HCT116 (cell line): ENCODE data around the gene DIPK2B. TPM values are rescaled to one million over a fixed set of nuclear protein-coding genes. Genes with fewer than 3 reads are reported as not detected.

ENCODE experiments used
- ATAC-seq: fragments of 200-7000 bp; cut with Tn5 transposase; 2 replicates; pipeline ENCODE4 v1.9.1; 2020; ENCODE audit warnings: mild to moderate bottlenecking, moderate library complexity
- BruUV-seq: library from RNA; stranded (reverse); fragments of 400-500 nt; replicated peaks from 2 replicates; lab custom pipeline; 2021; lab: Mats Ljungman, UMichigan
- CTCF ChIA-PET: fragments of 300-600 bp; sonication (Branson Sonifier 250); formaldehyde crosslinking; loops from one replicate; lab custom pipeline; 2021; ENCODE audit warnings: antibody characterized with exemption; lab: Charles Lee
- POLR2A ChIA-PET: fragments of 300-600, 350-600 bp; sonication (Branson Sonifier 250); formaldehyde crosslinking; loops from one replicate; lab custom pipeline; 2021; ENCODE audit warnings: antibody characterized with exemption; lab: Charles Lee
- RAD21 ChIA-PET, 2 experiments: fragments of 300-600 bp; sonication (Branson Sonifier 250); formaldehyde crosslinking; loops; one replicate each; lab custom pipeline; 2023; ENCODE audit warnings: low total read pairs in 2 of 2; ENCODE audit not compliant: uncharacterized antibody in 2 of 2, unreplicated experiment in 2 of 2, low non-redundant PET in 1 of 2; lab: Charles Lee
- DNase-seq: peaks from one replicate; pipeline ENCODE4 v3.0.0-alpha.2; 2010; ENCODE audit warnings: low read depth, low spot score
- H2AFZ ChIP-seq: fragments of 200-600 bp; shearing (Covaris generic), sonication (generic); 2 replicates; pipeline ENCODE4 v1.6.1; 2017; ENCODE audit warnings: low read depth, mixed run types, mixed read lengths, antibody characterized with exemption, low read length; ENCODE audit not compliant: poor library complexity, severe bottlenecking
- H3K27ac ChIP-seq: 2 replicates; pipeline ENCODE4 v1.5.1; 2012; ENCODE audit warnings: low read depth, low read length
- H3K27me3 ChIP-seq: fragments of 200-600 bp; sonication (generic); 2 replicates; pipeline ENCODE4 v1.6.1; 2016; ENCODE audit warnings: mixed run types, low read length, mixed read lengths; ENCODE audit not compliant: insufficient read depth
- H3K36me3 ChIP-seq, 2 experiments: fragments of 200-500 bp in 1 of 2; fragments of 200-600 bp in 1 of 2; sonication (Bioruptor generic) in 1 of 2; sonication (generic) in 1 of 2; 2 replicates each; pipeline versions ENCODE4 v1.5.1 to v1.6.1; 2014 to 2016; ENCODE audit warnings: low read length in 2 of 2, inconsistent platforms in 1 of 2, mixed read lengths in 1 of 2, mixed run types in 1 of 2; ENCODE audit not compliant: insufficient read depth in 2 of 2, control insufficient read depth in 1 of 2
- H3K4me1 ChIP-seq, 2 experiments: fragments of 200-600 bp in 1 of 2; sonication (generic) in 1 of 2; 2 replicates each; pipeline versions ENCODE4 v1.5.1 to v1.6.1; 2012 to 2017; ENCODE audit warnings: low read length in 2 of 2, inconsistent platforms in 1 of 2, mild to moderate bottlenecking in 1 of 2, mixed read lengths in 1 of 2, mixed run types in 1 of 2, moderate library complexity in 1 of 2; ENCODE audit not compliant: insufficient read depth in 2 of 2, control insufficient read depth in 1 of 2
- H3K4me2 ChIP-seq: fragments of 200-600 bp; sonication (generic); 2 replicates; pipeline ENCODE4 v1.6.1; 2017; ENCODE audit warnings: mixed run types, low read length, mixed read lengths
- H3K4me3 ChIP-seq, 2 experiments: fragments of 200-600 bp in 1 of 2; sonication (generic) in 1 of 2; replicated peaks in 1 of 2; 2 replicates each; pipeline ENCODE4 v1.5.1; 2011 to 2016; ENCODE audit warnings: low read length in 2 of 2, control low read depth in 1 of 2, low read depth in 1 of 2, mild to moderate bottlenecking in 1 of 2, mixed read lengths in 1 of 2, mixed run types in 1 of 2
- H3K79me2 ChIP-seq: fragments of 200-600 bp; sonication (generic); 2 replicates; pipeline ENCODE4 v1.6.1; 2017; ENCODE audit warnings: mild to moderate bottlenecking, mixed run types, low read length, moderate library complexity, mixed read lengths; ENCODE audit not compliant: insufficient read depth
- H3K9ac ChIP-seq: fragments of 200-600 bp; sonication (generic); 2 replicates; pipeline ENCODE4 v1.6.1; 2016; ENCODE audit warnings: low read length, mixed read lengths
- H3K9me2 ChIP-seq: fragments of 200-600 bp; sonication (generic), shearing (Covaris generic); 2 replicates; pipeline ENCODE4 v1.6.1; 2017; ENCODE audit warnings: mixed run types, mild to moderate bottlenecking, moderate library complexity; ENCODE audit not compliant: insufficient read depth
- H3K9me3 ChIP-seq, 2 experiments: fragments of 200-500 bp in 1 of 2; fragments of 200-600 bp in 1 of 2; sonication (Bioruptor generic) in 1 of 2; sonication (generic) in 1 of 2; 2 replicates each; pipeline ENCODE4 v1.6.1; 2014 to 2017; ENCODE audit warnings: low read length in 2 of 2, mixed read lengths in 2 of 2, inconsistent platforms in 1 of 2, low read depth in 1 of 2, mild to moderate bottlenecking in 1 of 2, mixed run types in 1 of 2, moderate library complexity in 1 of 2; ENCODE audit not compliant: control insufficient read depth in 1 of 2, insufficient read depth in 1 of 2
- H4K20me1 ChIP-seq: fragments of 200-600 bp; sonication (generic), shearing (Covaris generic); 2 replicates; pipeline ENCODE4 v1.6.1; 2017; ENCODE audit warnings: mixed run types, mild to moderate bottlenecking, moderate library complexity; ENCODE audit not compliant: insufficient read depth
- CBX3 ChIP-seq: IDR thresholded peaks from 2 replicates; pipeline ENCODE4 v1.6.1; 2012; ENCODE audit warnings: low read depth
- CEBPB ChIP-seq: IDR thresholded peaks from 2 replicates; pipeline ENCODE4 v1.6.1; 2012; ENCODE audit warnings: low read depth
- EGR1 ChIP-seq: IDR thresholded peaks from 2 replicates; pipeline ENCODE4 v1.6.1; 2012; ENCODE audit warnings: low read depth
- ELF1 ChIP-seq: IDR thresholded peaks from 2 replicates; pipeline ENCODE4 v1.6.1; 2012; ENCODE audit warnings: low read depth, borderline replicate concordance
- EZH2phosphoT487 ChIP-seq: fragments of 200-600 bp; IDR thresholded peaks from 2 replicates; pipeline ENCODE4 v1.6.1; 2018; ENCODE audit warnings: antibody characterized with exemption, borderline replicate concordance
- JUND ChIP-seq: IDR thresholded peaks from 2 replicates; pipeline ENCODE4 v1.6.1; 2012
- POLR2A ChIP-seq: IDR thresholded peaks from 2 replicates; pipeline ENCODE4 v1.7.0; 2011; ENCODE audit warnings: borderline replicate concordance; ENCODE audit not compliant: insufficient read depth, insufficient read length; ENCODE audit errors: extremely low read depth
- POLR2AphosphoS5 ChIP-seq: IDR thresholded peaks from 2 replicates; pipeline ENCODE4 v1.6.1; 2011; ENCODE audit warnings: mild to moderate bottlenecking, low read depth, low read length, moderate library complexity
- RAD21 ChIP-seq: IDR thresholded peaks from 2 replicates; pipeline ENCODE4 v1.6.1; 2012; ENCODE audit warnings: low read depth, mild to moderate bottlenecking
- SIN3A ChIP-seq: IDR thresholded peaks from 2 replicates; pipeline ENCODE4 v1.6.1; 2012; ENCODE audit warnings: low read depth
- SP1 ChIP-seq: IDR thresholded peaks from 2 replicates; pipeline ENCODE4 v1.6.1; 2012; ENCODE audit warnings: low read depth
- SRF ChIP-seq: IDR thresholded peaks from 2 replicates; pipeline ENCODE4 v1.6.1; 2012; ENCODE audit warnings: low read depth
- YY1 ChIP-seq: IDR thresholded peaks from 2 replicates; pipeline ENCODE4 v1.6.1; 2011; ENCODE audit warnings: low read length, low read depth, moderate library complexity, mild to moderate bottlenecking; ENCODE audit not compliant: insufficient replicate concordance; ENCODE audit errors: extremely low read depth
- ZFX ChIP-seq: fragments of 450-650 bp; IDR thresholded peaks from 2 replicates; pipeline ENCODE4 v1.6.1; 2017
- intact Hi-C: fragments of 100-400 bp; cut with micrococcal nuclease; formaldehyde crosslinking; loops from 2 replicates; pipeline ENCODE4 v1.10.0; 2022
- total RNA-seq: library from RNA; stranded (reverse); gene quantifications from one replicate; pipeline ENCODE4 v1.2.1, GENCODE V29; 2021; ENCODE audit not compliant: unreplicated experiment
- TF ChIP-seq, protein P1 (sequence below): IDR thresholded peaks from 2 replicates; pipeline ENCODE4 v1.6.1; 2012
- TF ChIP-seq, protein P2 (sequence below): IDR thresholded peaks from 2 replicates; pipeline ENCODE4 v1.6.1; 2011; ENCODE audit warnings: mild to moderate bottlenecking, low read length, moderate library complexity; ENCODE audit not compliant: insufficient replicate concordance; ENCODE audit errors: extremely low read depth
- TF ChIP-seq, protein P3 (sequence below): IDR thresholded peaks from 2 replicates; pipeline ENCODE4 v1.6.1; 2012; ENCODE audit warnings: low read depth

The DIPK2B gene
- total RNA-seq, 1 experiment from 2014 or later: not detected

DNA sequence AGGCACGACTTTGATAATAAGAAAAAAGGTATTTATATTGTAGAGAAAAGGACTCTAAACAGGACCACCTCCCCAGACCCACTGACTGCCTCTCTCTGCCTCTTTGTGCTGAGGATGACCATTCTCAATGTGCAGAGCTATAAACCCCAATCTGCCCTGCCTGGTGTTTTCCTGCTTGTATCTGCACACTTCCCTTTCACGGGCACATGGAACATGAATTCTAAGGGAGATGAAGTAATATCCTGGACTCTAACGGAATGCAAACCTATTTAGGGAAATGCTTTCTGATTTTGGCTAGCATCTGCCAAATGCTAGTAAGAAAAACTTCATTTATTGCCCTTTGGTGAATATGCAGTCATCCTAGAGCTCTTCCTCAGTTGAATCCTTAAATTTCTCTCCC, 2.4 kb downstream of the DIPK2B start:
- intact Hi-C loops: no loop called here
- Histone ChIP-seq H3K36me3 (no peaks in the 10 kb centered on the region), H3K9me3 (no peaks in the 10 kb centered on the region), H3K9ac (no peak overlapping the region), H3K4me1 (no peaks in the 10 kb centered on the region), H3K9me2 (no peaks in the 10 kb centered on the region), H3K27ac (no peak overlapping the region), H3K4me3 (no peak overlapping the region), H3K4me2 (no peak overlapping the region), H3K79me2 (no peaks in the 10 kb centered on the region), H2AFZ (no peak overlapping the region), H3K27me3 (no peaks in the 10 kb centered on the region), H4K20me1 (no peaks in the 10 kb centered on the region)
- DNase-seq: no peak
- POLR2A ChIA-PET: no interaction called here
- CTCF ChIA-PET: no interaction called here
- RAD21 ChIA-PET: no interaction called here
- no peak for TF ChIP-seq RAD21
- no peak for ATAC-seq
- no TSS peak for BruUV-seq

DNA sequence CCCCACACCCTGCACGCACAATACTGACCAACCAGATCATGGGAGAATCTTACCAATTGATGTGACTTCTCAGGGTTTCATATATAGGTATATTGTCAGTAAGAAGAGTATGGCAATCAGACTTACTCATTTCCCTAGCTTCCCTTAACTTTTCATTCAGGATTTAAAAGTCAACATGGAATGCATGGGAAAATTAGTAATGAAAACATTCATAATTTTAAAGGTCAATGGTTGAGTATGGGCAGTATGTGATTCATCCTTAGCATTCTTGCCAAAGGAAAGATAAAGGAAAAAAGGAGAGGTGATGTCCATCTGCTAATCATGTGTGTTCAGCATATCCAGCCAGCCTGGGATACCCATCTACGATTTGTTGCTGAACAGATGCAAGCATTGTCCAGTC, 4.0 kb downstream of the DIPK2B start:
- POLR2A ChIA-PET: no interaction called here
- Histone ChIP-seq H3K27ac (no peak overlapping the region), H3K9me2 (no peaks in the 10 kb centered on the region)

More for the DNA sequence above, 4.0 kb downstream of the DIPK2B start:
- RAD21 ChIA-PET: no interaction called here
- Histone ChIP-seq H3K79me2 (no peaks in the 10 kb centered on the region), H3K4me3 (no peak overlapping the region), H3K9ac (no peak overlapping the region), H3K9me3 (no peaks in the 10 kb centered on the region), H3K4me2 (no peak overlapping the region), H3K4me1 (no peaks in the 10 kb centered on the region), H2AFZ (no peak overlapping the region), H4K20me1 (no peaks in the 10 kb centered on the region), H3K36me3 (no peaks in the 10 kb centered on the region), H3K27me3 (no peaks in the 10 kb centered on the region)
- no peak for ATAC-seq
- no TSS peak for BruUV-seq
- no peak for DNase-seq
- no peak for TF ChIP-seq SRF
- TF ChIP-seq CBX3: no peak
- TF ChIP-seq SP1: no peak
- TF ChIP-seq POLR2A: no peak
- no peak for TF ChIP-seq YY1
- no peak for TF ChIP-seq ELF1
- TF ChIP-seq EZH2phosphoT487: no peak
- TF ChIP-seq, protein P1, sequence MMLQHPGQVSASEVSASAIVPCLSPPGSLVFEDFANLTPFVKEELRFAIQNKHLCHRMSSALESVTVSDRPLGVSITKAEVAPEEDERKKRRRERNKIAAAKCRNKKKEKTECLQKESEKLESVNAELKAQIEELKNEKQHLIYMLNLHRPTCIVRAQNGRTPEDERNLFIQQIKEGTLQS: no peak
- TF ChIP-seq RAD21: no peak
- TF ChIP-seq SIN3A: no peak
- TF ChIP-seq, protein P2, sequence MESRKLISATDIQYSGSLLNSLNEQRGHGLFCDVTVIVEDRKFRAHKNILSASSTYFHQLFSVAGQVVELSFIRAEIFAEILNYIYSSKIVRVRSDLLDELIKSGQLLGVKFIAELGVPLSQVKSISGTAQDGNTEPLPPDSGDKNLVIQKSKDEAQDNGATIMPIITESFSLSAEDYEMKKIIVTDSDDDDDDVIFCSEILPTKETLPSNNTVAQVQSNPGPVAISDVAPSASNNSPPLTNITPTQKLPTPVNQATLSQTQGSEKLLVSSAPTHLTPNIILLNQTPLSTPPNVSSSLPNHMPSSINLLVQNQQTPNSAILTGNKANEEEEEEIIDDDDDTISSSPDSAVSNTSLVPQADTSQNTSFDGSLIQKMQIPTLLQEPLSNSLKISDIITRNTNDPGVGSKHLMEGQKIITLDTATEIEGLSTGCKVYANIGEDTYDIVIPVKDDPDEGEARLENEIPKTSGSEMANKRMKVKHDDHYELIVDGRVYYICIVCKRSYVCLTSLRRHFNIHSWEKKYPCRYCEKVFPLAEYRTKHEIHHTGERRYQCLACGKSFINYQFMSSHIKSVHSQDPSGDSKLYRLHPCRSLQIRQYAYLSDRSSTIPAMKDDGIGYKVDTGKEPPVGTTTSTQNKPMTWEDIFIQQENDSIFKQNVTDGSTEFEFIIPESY: no peak
- no peak for TF ChIP-seq EGR1
- no peak for TF ChIP-seq POLR2AphosphoS5
- TF ChIP-seq JUND: no peak
- no peak for TF ChIP-seq ZFX
- TF ChIP-seq, protein P3, sequence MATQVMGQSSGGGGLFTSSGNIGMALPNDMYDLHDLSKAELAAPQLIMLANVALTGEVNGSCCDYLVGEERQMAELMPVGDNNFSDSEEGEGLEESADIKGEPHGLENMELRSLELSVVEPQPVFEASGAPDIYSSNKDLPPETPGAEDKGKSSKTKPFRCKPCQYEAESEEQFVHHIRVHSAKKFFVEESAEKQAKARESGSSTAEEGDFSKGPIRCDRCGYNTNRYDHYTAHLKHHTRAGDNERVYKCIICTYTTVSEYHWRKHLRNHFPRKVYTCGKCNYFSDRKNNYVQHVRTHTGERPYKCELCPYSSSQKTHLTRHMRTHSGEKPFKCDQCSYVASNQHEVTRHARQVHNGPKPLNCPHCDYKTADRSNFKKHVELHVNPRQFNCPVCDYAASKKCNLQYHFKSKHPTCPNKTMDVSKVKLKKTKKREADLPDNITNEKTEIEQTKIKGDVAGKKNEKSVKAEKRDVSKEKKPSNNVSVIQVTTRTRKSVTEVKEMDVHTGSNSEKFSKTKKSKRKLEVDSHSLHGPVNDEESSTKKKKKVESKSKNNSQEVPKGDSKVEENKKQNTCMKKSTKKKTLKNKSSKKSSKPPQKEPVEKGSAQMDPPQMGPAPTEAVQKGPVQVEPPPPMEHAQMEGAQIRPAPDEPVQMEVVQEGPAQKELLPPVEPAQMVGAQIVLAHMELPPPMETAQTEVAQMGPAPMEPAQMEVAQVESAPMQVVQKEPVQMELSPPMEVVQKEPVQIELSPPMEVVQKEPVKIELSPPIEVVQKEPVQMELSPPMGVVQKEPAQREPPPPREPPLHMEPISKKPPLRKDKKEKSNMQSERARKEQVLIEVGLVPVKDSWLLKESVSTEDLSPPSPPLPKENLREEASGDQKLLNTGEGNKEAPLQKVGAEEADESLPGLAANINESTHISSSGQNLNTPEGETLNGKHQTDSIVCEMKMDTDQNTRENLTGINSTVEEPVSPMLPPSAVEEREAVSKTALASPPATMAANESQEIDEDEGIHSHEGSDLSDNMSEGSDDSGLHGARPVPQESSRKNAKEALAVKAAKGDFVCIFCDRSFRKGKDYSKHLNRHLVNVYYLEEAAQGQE: no peak
- no peak for TF ChIP-seq CEBPB
- CTCF ChIA-PET: no interaction called here
- intact Hi-C loops: no loop called here
